Fibroblast of the aortic adventitia (primary cell): ENCODE results near the gene CCDC190. TPM values are rescaled to one million over a fixed set of nuclear protein-coding genes. Genes with fewer than 3 reads are reported as not detected.
"Not testable (repeated sequence)": the region's sequence is repeated elsewhere in the genome, so short reads cannot be mapped to it uniquely, and the experiment has no call there.

Experiments
- DNase-seq: peaks from one replicate; pipeline ENCODE4 v3.0.0-alpha.2; 2010; ENCODE audit warnings: low read depth
- H3K4me3 ChIP-seq: 2 replicates; pipeline ENCODE4 v1.5.1; 2011; ENCODE audit warnings: low read depth, mild to moderate bottlenecking, control low read depth, low read length, moderate library complexity
- CTCF ChIP-seq: IDR thresholded peaks from 2 replicates; pipeline ENCODE4 v1.5.1; 2011; ENCODE audit warnings: mild to moderate bottlenecking, low read length, control low read depth, inconsistent platforms; ENCODE audit not compliant: insufficient read depth
- total RNA-seq: library from RNA; depleted of rRNA; stranded (reverse); fragments of >200 nt; gene quantifications from 2 replicates; pipeline ENCODE4 v1.2.3, GENCODE V29; 2012; ENCODE audit warnings: low replicate concordance

Gene CCDC190
- total RNA-seq, 1 donor: 4.6 TPM

DNA sequence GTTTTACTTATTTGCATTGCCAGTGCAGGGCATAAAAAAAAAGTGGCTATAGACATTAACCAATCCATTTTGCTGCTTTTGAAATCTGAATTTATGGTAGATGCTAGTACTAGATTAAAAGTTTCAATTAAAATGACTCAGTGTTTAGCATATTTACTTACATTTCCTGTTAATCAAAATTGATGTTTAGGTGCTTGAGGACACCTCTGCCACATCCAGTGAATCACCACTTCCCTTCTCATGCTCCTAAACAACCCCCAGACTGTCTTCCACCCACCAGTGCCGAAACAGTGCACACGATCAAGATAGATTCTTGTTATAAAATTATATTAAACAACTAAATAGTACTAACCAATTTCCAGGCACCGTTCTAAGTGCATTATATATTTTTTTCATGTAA is 37.7 kb downstream of the CCDC190 start:
- no peak for DNase-seq
- H3K4me3 ChIP-seq: no peak overlapping the region
- no peak for TF ChIP-seq CTCF

GRCh38 chr1:162822391-162823200 is 38.4 kb downstream of the CCDC190 start:
- no peak for DNase-seq
- TF ChIP-seq CTCF: no peak
- H3K4me3 ChIP-seq: peak overlapping the region; percentile 64

GRCh38 chr1:162818666-162819065 is 42.3 kb downstream of the CCDC190 start:
- not testable (repeated sequence) for H3K4me3 ChIP-seq, DNase-seq

- H3K4me3 ChIP-seq, DNase-seq: not testable (repeated sequence)
These were observed 42.8 kb downstream of the CCDC190 start for GRCh38 chr1:162818136-162818535.

- H3K4me3 ChIP-seq, DNase-seq: not testable (repeated sequence)
These were observed 48.6 kb downstream of the CCDC190 start for GRCh38 chr1:162812357-162812756.

DNA sequence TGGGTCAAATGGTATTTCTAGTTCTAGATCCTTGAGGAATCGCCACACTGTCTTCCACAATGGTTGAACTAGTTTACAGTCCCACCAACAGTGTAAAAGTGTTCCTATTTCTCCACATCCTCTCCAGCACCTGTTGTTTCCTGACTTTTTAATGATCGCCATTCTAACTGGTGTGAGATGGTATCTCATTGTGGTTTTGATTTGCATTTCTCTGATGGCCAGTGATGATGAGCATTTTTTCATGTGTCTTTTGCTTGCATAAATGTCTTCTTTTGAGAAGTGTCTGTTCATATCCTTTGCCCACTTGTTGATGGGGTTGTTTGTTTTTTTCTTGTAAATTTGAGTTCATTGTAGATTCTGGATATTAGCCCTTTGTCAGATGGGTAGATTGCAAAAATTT is 53.5 kb downstream of the CCDC190 start:
- DNase-seq, H3K4me3 ChIP-seq: not testable (repeated sequence)

Other genes with a start within 250 kb of the CCDC190 start
- gene DDR2, start 228.7 kb downstream of the CCDC190 start, total RNA-seq: 356 and 379 TPM in 2 replicates
- gene HSD17B7, start 70.5 kb downstream of the CCDC190 start, total RNA-seq: 8.4 TPM in 2 replicates
- gene RGS4, start 208.2 kb upstream of the CCDC190 start, total RNA-seq: 255 and 538 TPM in 2 replicates